ENCODE data around the gene ADGRF3.

DNA sequence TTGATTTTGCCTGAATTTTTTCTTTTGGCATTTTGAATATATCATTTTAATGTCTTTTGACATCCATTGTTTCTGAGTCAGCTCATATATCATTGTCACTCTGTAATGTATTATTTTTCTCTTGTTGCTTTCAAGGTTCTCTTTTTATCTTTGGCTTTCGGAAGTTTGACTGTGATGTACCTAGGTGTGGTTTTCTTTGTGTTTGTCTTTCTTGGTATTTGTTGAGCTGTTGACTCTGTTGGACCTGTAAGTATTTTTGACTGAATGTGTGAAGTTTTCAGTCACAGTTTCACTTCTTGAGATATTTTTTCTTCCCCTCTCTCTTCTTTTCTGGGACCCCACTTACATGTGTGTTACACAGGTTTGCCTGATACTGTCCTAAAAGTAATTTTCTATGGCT lies 30.2 kb upstream of the ADGRF3 start:
- TF ChIP-seq, protein P1, sequence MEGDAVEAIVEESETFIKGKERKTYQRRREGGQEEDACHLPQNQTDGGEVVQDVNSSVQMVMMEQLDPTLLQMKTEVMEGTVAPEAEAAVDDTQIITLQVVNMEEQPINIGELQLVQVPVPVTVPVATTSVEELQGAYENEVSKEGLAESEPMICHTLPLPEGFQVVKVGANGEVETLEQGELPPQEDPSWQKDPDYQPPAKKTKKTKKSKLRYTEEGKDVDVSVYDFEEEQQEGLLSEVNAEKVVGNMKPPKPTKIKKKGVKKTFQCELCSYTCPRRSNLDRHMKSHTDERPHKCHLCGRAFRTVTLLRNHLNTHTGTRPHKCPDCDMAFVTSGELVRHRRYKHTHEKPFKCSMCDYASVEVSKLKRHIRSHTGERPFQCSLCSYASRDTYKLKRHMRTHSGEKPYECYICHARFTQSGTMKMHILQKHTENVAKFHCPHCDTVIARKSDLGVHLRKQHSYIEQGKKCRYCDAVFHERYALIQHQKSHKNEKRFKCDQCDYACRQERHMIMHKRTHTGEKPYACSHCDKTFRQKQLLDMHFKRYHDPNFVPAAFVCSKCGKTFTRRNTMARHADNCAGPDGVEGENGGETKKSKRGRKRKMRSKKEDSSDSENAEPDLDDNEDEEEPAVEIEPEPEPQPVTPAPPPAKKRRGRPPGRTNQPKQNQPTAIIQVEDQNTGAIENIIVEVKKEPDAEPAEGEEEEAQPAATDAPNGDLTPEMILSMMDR (IDR thresholded peaks at IDR 0.05), result no peak
- TF ChIP-seq EZH2 (IDR thresholded peaks at IDR 0.05; ENCODE audit: borderline replicate concordance, insufficient read depth, low read depth, low read length, poor library complexity, severe bottlenecking), result no peak
